DMS153 treated with DMSO at 0.1 percent for 48 hours (cell line): ENCODE measurements around the gene ZFX.

Experiments
- DNase-seq: peaks from one replicate; lab custom pipeline; 2025; ENCODE audit not compliant: unreplicated experiment; lab: John Stamatoyannopoulos, UW

ZFX gene

GRCh38 chrX:24201216-24201615 is 51.7 kb downstream of the ZFX start:
- no peak for DNase-seq

- no peak for DNase-seq
Observed at GRCh38 chrX:24202465-24203031, 53.0 kb downstream of the ZFX start.

GRCh38 chrX:24203072-24203808 is 53.7 kb downstream of the ZFX start:
- no peak for DNase-seq

GRCh38 chrX:24204331-24204730 is 54.8 kb downstream of the ZFX start:
- no peak for DNase-seq

- no peak for DNase-seq
Observed at GRCh38 chrX:24204958-24205357, 55.4 kb downstream of the ZFX start.

GRCh38 chrX:24207826-24208225 is 58.3 kb downstream of the ZFX start:
- DNase-seq = no peak

- DNase-seq = no peak
Observed at GRCh38 chrX:24208496-24209240, 59.1 kb downstream of the ZFX start.

- DNase-seq = no peak
Observed at GRCh38 chrX:24210190-24210589, 60.7 kb downstream of the ZFX start.

- no peak for DNase-seq
Observed at GRCh38 chrX:24214568-24214967, 65.0 kb downstream of the ZFX start.

GRCh38 chrX:24215272-24215671 is 65.7 kb downstream of the ZFX start:
- DNase-seq = no peak

GRCh38 chrX:24216037-24216436 is 66.5 kb downstream of the ZFX start:
- DNase-seq = no peak

GRCh38 chrX:24216827-24217226 is 67.3 kb downstream of the ZFX start:
- no peak for DNase-seq

- DNase-seq = no peak
Observed at GRCh38 chrX:24219320-24219719, 69.8 kb downstream of the ZFX start.

- no peak for DNase-seq
Observed at GRCh38 chrX:24221872-24222271, 72.3 kb downstream of the ZFX start.

GRCh38 chrX:24225265-24225664 is 75.7 kb downstream of the ZFX start:
- DNase-seq = no peak

GRCh38 chrX:24226176-24226575 is 76.6 kb downstream of the ZFX start:
- DNase-seq = no peak

- no peak for DNase-seq
Observed at GRCh38 chrX:24228596-24228995, 79.1 kb downstream of the ZFX start.

- no peak for DNase-seq
Observed at GRCh38 chrX:24229400-24229879, 79.9 kb downstream of the ZFX start.

- DNase-seq = no peak
Observed at GRCh38 chrX:24229976-24230375, 80.4 kb downstream of the ZFX start.

- DNase-seq = no peak
Observed at GRCh38 chrX:24231131-24231540, 81.6 kb downstream of the ZFX start.

GRCh38 chrX:24231641-24232179 is 82.2 kb downstream of the ZFX start:
- no peak for DNase-seq

- DNase-seq = no peak
Observed at GRCh38 chrX:24232796-24233195, 83.3 kb downstream of the ZFX start.
